A673 (cell line): Measurements from ENCODE around the gene YBX2. TPM values are rescaled to one million over a fixed set of nuclear protein-coding genes. Genes with fewer than 3 reads are reported as not detected.
A peak's percentile ranks its signal among the peaks of the same experiment; 100 is the strongest.

Experiments
- BruUV-seq: library from RNA; stranded (reverse); fragments of 400-500 nt; replicated peaks from 2 replicates; lab custom pipeline; 2021; lab: Mats Ljungman, UMichigan
- CTCF ChIA-PET: fragments of 300-600 bp; sonication (Branson Sonifier 250); formaldehyde crosslinking; loops from one replicate; lab custom pipeline; 2022; ENCODE audit warnings: antibody characterized with exemption; lab: Charles Lee
- POLR2A ChIA-PET: fragments of 300-600 bp; sonication (Branson Sonifier 250); formaldehyde crosslinking; loops from one replicate; lab custom pipeline; 2022; ENCODE audit warnings: antibody characterized with exemption; ENCODE audit not compliant: low non-redundant PET; lab: Charles Lee
- DNase-seq: peaks from one replicate; pipeline ENCODE4 v3.0.0-alpha.2; 2015; ENCODE audit warnings: low spot score
- H3K27ac ChIP-seq: fragments of 200-600 bp; sonication (generic); 2 replicates; pipeline ENCODE4 v1.5.1; 2016; ENCODE audit warnings: mixed run types, low read depth, mild to moderate bottlenecking, mixed read lengths, antibody characterized with exemption, low read length; ENCODE audit not compliant: poor library complexity, severe bottlenecking
- H3K27me3 ChIP-seq: fragments of 200-600 bp; sonication (generic); replicated peaks from 2 replicates; pipeline ENCODE4 v1.6.1; 2017; ENCODE audit warnings: mixed run types, low read depth, mild to moderate bottlenecking, mixed read lengths, antibody characterized with exemption, low read length; ENCODE audit not compliant: insufficient read depth, poor library complexity
- H3K36me3 ChIP-seq: fragments of 200-600 bp; sonication (generic); 2 replicates; pipeline ENCODE4 v1.6.1; 2016; ENCODE audit warnings: mixed run types, mild to moderate bottlenecking, mixed read lengths, antibody characterized with exemption, low read length; ENCODE audit not compliant: insufficient read depth, poor library complexity, severe bottlenecking
- H3K4me1 ChIP-seq: fragments of 200-600 bp; sonication (generic); 2 replicates; pipeline ENCODE4 v1.6.1; 2017; ENCODE audit warnings: mixed run types, mild to moderate bottlenecking, mixed read lengths, antibody characterized with exemption, low read length; ENCODE audit not compliant: insufficient read depth, poor library complexity, severe bottlenecking
- H3K4me3 ChIP-seq: fragments of 200-600 bp; sonication (generic); 2 replicates; pipeline ENCODE4 v1.5.1; 2016; ENCODE audit warnings: low read depth, mixed run types, mild to moderate bottlenecking, mixed read lengths, low read length; ENCODE audit not compliant: poor library complexity, severe bottlenecking
- H3K9me3 ChIP-seq: fragments of 200-600 bp; sonication (generic); 2 replicates; pipeline ENCODE4 v1.6.1; 2016; ENCODE audit warnings: mixed run types, low read depth, mild to moderate bottlenecking, mixed read lengths, antibody characterized with exemption, low read length; ENCODE audit not compliant: poor library complexity, severe bottlenecking
- CTCF ChIP-seq: fragments of 300-800, 200-600 bp; sonication (generic); conservative IDR thresholded peaks from 2 replicates; pipeline ENCODE4 v1.5.1; 2017; ENCODE audit warnings: low read depth, mild to moderate bottlenecking, antibody characterized with exemption, low read length, moderate library complexity, mixed read lengths
- EZH2 ChIP-seq: fragments of 200-600 bp; sonication (generic); IDR thresholded peaks from 2 replicates; pipeline ENCODE4 v1.6.1; 2017; ENCODE audit warnings: borderline replicate concordance, low read depth, mild to moderate bottlenecking, mixed read lengths, antibody characterized with exemption, low read length; ENCODE audit not compliant: poor library complexity, severe bottlenecking
- intact Hi-C: fragments of 100-400 bp; cut with micrococcal nuclease; formaldehyde crosslinking; loops from one replicate; pipeline ENCODE4 v1.10.0; 2022; ENCODE audit not compliant: unreplicated experiment
- total RNA-seq: library from RNA; stranded (reverse); gene quantifications from 2 replicates; pipeline ENCODE4 v1.2.3, GENCODE V29; 2021

YBX2 gene
- total RNA-seq, 1 experiment from 2014 or later, result 0.77 TPM

- ChIA-PET POLR2A (no interaction called here), CTCF (no interaction called here)
- Histone ChIP-seq H3K9me3 (no peaks in the 10 kb centered on the region), H3K27ac (no peak overlapping the region), H3K27me3 (no peaks in the 10 kb centered on the region), H3K36me3 (peaks cover 56% of the 10 kb centered on the region), H3K4me3 (no peak overlapping the region), H3K4me1 (peaks cover 8% of the 10 kb centered on the region)
- BruUV-seq, result no TSS peak
- intact Hi-C loops, result no loop called here
- TF ChIP-seq EZH2, result no peak
- TF ChIP-seq CTCF, result no peak
- DNase-seq, result no peak
Measured at GRCh38 chr17:7318121-7318860, 23.9 kb upstream of the YBX2 start.

- no peaks in the 10 kb centered on the region for H3K9me3 ChIP-seq
- H3K27me3 ChIP-seq, result no peaks in the 10 kb centered on the region
- no peak overlapping the region for H3K27ac ChIP-seq
- no TSS peak for BruUV-seq
- CTCF ChIA-PET, result no interaction called here
- TF ChIP-seq EZH2, result no peak
- TF ChIP-seq CTCF, result no peak
- no peak overlapping the region for H3K4me3 ChIP-seq
- peaks cover 8% of the 10 kb centered on the region for H3K4me1 ChIP-seq
- H3K36me3 ChIP-seq, result peaks cover 56% of the 10 kb centered on the region
- no peak for DNase-seq
- intact Hi-C loops, result no loop called here
- POLR2A ChIA-PET, result no interaction called here
Measured at GRCh38 chr17:7317161-7317803, 22.8 kb upstream of the YBX2 start.

GRCh38 chr17:7315570-7316235 lies 21.3 kb upstream of the YBX2 start:
- intact Hi-C loops, result no loop called here
- ChIA-PET CTCF (no interaction called here), POLR2A (interaction anchor here (0.6 kb wide), 2 partner anchors 11 to 53 kb away, joined by 3 to 12 read pairs; no protein-coding TSS in a partner anchor)
- Histone ChIP-seq H3K27ac (peak overlapping the region; percentile 86), H3K27me3 (no peaks in the 10 kb centered on the region), H3K4me1 (peaks cover 9% of the 10 kb centered on the region), H3K4me3 (peak overlapping the region; percentile 83), H3K9me3 (no peaks in the 10 kb centered on the region), H3K36me3 (peaks cover 60% of the 10 kb centered on the region)
- no peak for DNase-seq
- BruUV-seq, result no TSS peak
- TF ChIP-seq CTCF, result no peak
- no peak for TF ChIP-seq EZH2
